HCEC 1CT (cell line): Measurements from ENCODE around the gene CRNN.

Experiments
- DNase-seq: peaks from one replicate; pipeline ENCODE4 v3.0.0-alpha.2; 2017

Gene CRNN

GRCh38 chr1:152413909-152414308 is at the start of gene CRNN:
CRNN (minus strand) TSS chr1:152414263; CDS start chr1:152412233, 2,030 bp downstream.
- DNase-seq = no peak

- DNase-seq = no peak
Observed at GRCh38 chr1:152462636-152463035, 48.6 kb upstream of the CRNN start.

GRCh38 chr1:152461544-152461943 is 47.5 kb upstream of the CRNN start:
- peak; percentile 67 for DNase-seq

- DNase-seq = no peak
Observed at GRCh38 chr1:152460529-152460899, 46.5 kb upstream of the CRNN start.

GRCh38 chr1:152459596-152460528 is 45.8 kb upstream of the CRNN start:
- peak; percentile 69 for DNase-seq

GRCh38 chr1:152458384-152459185 is 44.5 kb upstream of the CRNN start:
- peak; percentile 65 for DNase-seq

GRCh38 chr1:152457561-152457960 is 43.5 kb upstream of the CRNN start:
- no peak for DNase-seq

- DNase-seq = no peak
Observed at GRCh38 chr1:152457071-152457470, 43.0 kb upstream of the CRNN start.

- no peak for DNase-seq
Observed at GRCh38 chr1:152451254-152451653, 37.2 kb upstream of the CRNN start.

- no peak for DNase-seq
Observed at GRCh38 chr1:152449661-152450060, 35.6 kb upstream of the CRNN start.

GRCh38 chr1:152448496-152448895 is 34.4 kb upstream of the CRNN start:
- DNase-seq = no peak

- no peak for DNase-seq
Observed at GRCh38 chr1:152448095-152448494, 34.0 kb upstream of the CRNN start.

GRCh38 chr1:152447484-152447883 is 33.4 kb upstream of the CRNN start:
- no peak for DNase-seq

- no peak for DNase-seq
Observed at GRCh38 chr1:152444045-152444444, 30.0 kb upstream of the CRNN start.

GRCh38 chr1:152442765-152443164 is 28.7 kb upstream of the CRNN start:
- DNase-seq = no peak

GRCh38 chr1:152442301-152442700 is 28.2 kb upstream of the CRNN start:
- no peak for DNase-seq

- no peak for DNase-seq
Observed at GRCh38 chr1:152441756-152442155, 27.7 kb upstream of the CRNN start.

GRCh38 chr1:152440635-152441471 is 26.8 kb upstream of the CRNN start:
- peak; percentile 70 for DNase-seq

- DNase-seq = peak; percentile 11
Observed at GRCh38 chr1:152436593-152437496, 22.8 kb upstream of the CRNN start.

GRCh38 chr1:152427458-152427857 is 13.4 kb upstream of the CRNN start:
- no peak for DNase-seq

- DNase-seq = no peak
Observed at GRCh38 chr1:152426731-152427130, 12.7 kb upstream of the CRNN start.

GRCh38 chr1:152419917-152420316 is 5.9 kb upstream of the CRNN start:
- no peak for DNase-seq
